Measurements from ENCODE around the gene RPS6KB2. TPM values are rescaled to one million over a fixed set of nuclear protein-coding genes. Genes with fewer than 3 reads are reported as not detected.

RPS6KB2 gene
- total RNA-seq, result 10 to 100 TPM; 55.0 to 56.1 TPM

DNA sequence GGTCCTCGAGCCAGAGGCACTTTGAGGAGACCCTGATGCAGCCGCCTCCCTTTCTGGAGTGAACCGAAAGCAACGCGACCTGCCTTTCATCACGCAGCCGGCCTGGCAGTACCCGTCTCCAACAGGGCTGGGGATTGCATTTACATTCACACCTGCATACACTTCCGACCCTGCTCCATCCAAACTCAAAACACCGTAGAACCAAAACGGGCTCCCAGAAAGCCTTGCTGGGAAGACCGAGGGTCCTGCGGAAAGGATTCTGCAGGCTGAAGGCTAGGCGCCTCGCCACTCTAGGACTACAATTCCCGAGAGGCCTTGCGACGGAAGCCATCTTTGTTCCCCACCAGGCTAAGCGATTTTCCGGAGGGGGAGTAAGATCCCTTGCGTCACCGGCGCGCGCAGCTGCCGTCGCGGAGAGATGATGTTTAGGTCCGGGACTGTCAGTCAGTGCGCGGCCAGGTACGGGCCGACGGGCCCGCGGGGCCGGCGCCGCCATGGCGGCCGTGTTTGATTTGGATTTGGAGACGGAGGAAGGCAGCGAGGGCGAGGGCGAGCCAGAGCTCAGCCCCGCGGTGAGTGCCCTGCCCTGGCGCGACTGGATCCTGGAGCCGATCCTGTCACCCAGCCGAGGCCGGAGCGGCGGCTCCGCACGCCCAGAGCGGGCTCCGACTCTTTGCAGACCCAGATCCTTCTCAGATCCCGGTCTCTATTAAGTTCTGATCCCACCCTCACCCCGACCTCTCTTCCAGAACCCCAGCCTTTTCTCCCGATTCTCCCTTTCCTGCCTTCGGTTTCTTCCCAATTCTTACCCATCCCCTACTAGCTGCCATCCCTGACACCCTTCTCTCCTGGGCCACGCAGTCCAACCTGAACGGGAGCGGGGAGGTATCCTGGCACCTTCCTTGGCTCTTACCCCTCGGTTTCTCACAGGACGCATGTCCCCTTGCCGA lies at the start of gene RPS6KB2:
TSS of gene RPS6KB2 (plus strand) at position 443 of the 950 bp plus-strand sequence. CDS start at position 495, 52 bp downstream.
- Mint-ChIP-seq H3K9me3 (no peaks in the 10 kb centered on the region), H3K4me1 (ENCODE audit: low read depth) (peaks cover 52% of the 10 kb centered on the region), H3K27ac (peak within 1 kb of the TSS; percentile 96), H3K4me3 (peak within 1 kb of the TSS; percentile 91 to 99), H3K27me3 (ENCODE audit: low read depth) (no peaks in the 10 kb centered on the region), H3K36me3 (ENCODE audit: insufficient read depth in 2 of 2) (peaks cover 0 to 7% of the 10 kb centered on the region in 2 donors)
- ATAC-seq (replicated peaks in 1 of 2), result peak; percentile 92 to 95
- DNase-seq, result peak; percentile 99

DNA sequence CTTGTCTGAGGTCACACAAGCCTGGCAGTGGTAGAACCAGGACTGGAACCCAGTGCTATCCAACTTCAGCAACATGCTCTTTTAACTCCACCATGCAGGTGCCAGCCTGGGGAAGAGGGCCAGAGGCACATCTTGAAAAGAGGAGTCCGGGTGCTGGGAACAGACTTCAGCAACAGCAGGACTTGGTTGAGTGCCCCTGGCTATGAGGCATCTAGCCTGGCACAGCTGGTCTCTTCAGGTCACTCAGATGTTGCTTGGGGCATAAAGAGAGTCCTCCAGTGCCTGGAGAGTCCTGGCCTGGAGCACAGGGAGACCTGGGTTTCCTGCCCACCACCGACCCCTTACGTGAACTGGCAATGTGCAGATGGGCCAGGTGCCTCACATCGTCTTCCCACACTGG lies 49.8 kb upstream of the RPS6KB2 start:
- ATAC-seq (replicated peaks in 1 of 2), result no peak
- no peak for DNase-seq
- Mint-ChIP-seq H3K27ac (no peak overlapping the region), H3K36me3 (ENCODE audit: insufficient read depth in 2 of 2) (no peaks in the 10 kb centered on the region), H3K9me3 (no peaks in the 10 kb centered on the region), H3K4me3 (no peak overlapping the region), H3K27me3 (ENCODE audit: low read depth) (peaks cover 30% of the 10 kb centered on the region), H3K4me1 (ENCODE audit: low read depth) (peaks cover 21% of the 10 kb centered on the region)

DNA sequence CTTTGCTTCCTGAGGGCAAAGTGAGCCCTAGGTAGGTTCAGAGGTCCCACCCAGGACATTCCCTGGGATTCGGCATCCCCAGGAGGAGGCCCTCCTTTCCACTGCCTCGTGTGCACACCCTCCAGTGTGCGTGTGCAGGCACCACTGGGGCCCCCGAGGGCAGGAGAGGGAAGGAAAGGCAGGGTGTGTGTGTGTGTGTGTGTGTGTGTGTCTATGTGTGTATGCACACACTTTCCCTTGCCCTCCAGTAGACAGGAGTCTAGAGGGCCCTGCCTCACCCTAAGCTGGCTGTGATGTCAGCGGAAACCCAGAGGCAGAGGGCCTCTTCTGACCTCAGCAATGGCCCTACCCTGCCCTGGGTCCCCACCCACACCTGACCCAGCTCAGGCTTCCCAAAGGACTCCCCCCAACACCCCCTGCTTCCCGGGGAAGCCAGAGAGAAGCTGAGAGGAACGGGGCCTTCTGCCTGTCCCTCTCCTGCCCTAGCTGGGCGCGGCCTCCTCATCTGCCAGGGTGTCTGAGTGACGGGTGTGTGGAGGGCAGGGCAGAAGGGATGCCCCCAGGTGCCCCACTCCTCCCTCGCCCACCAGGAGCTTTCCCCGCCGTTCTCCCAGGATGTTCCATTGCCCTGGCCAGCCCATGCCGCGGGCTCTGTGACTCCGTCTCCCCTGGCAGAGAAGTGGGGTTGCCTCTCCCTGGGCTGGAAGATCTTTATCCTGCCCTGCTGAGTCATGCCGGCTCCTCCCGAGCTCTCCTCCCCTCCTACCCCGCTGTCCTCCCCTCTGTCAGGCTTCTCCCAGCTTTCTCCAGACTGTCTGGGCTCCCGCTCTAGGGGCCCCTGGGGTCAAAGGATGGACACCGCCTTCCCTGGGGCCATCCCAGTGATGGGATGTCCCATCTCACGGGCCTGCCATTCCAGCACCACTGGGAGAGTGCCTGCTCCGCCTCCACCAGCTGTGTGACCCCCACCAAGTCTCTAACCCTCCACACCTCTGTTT lies 48.9 kb upstream of the RPS6KB2 start:
- no peak for DNase-seq
- H3K9me3 Mint-ChIP-seq, result no peaks in the 10 kb centered on the region
- peaks cover 15% of the 10 kb centered on the region for H3K4me1 Mint-ChIP-seq (ENCODE audit: low read depth)
- peaks cover 24% of the 10 kb centered on the region for H3K27me3 Mint-ChIP-seq (ENCODE audit: low read depth)
- ATAC-seq (replicated peaks in 1 of 2), result no peak
- no peaks in the 10 kb centered on the region for H3K36me3 Mint-ChIP-seq (ENCODE audit: insufficient read depth in 2 of 2)
- no peak overlapping the region for H3K4me3 Mint-ChIP-seq
- H3K27ac Mint-ChIP-seq, result no peak overlapping the region

DNA sequence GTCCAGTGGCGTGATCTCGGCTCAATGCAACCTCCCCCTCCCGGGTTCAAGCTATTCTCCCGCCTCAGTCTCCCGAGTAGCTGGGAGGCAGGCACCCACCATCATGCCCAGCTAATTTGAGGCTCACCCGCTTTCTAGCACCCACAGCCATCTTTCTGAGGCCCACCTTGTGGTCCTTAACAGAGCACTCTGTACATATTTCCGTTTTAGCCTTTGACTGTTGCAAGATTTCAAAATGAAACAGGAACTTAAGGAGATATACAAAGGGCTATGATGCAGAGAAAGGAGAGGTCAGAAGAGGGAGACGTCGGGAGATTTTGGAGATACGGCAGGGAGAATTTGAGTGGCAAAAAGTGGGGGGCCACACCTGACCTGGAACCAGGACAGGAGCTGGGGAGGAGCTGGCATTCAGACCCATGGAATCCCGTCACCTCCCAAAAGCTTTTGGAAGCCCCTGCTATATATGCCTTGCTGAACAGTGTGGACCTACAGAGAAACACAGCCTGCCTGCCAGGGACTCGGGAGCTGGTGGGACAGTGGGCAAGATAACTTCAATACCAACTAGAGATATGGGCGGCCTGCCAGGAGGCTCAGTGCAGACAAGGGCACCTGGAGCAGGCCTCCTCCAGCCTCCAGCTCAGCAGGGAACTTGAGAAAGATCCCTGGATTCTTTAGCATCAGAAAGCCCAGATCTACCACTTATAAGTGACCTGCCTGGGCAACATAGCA lies 46.9 kb upstream of the RPS6KB2 start:
- Mint-ChIP-seq H3K4me3 (no peak overlapping the region), H3K36me3 (ENCODE audit: insufficient read depth in 2 of 2) (no peaks in the 10 kb centered on the region), H3K9me3 (no peaks in the 10 kb centered on the region), H3K4me1 (ENCODE audit: low read depth) (peaks cover 16% of the 10 kb centered on the region), H3K27ac (no peak overlapping the region), H3K27me3 (ENCODE audit: low read depth) (peaks cover 10% of the 10 kb centered on the region)
- no peak for DNase-seq
- ATAC-seq (replicated peaks in 1 of 2), result no peak

DNA sequence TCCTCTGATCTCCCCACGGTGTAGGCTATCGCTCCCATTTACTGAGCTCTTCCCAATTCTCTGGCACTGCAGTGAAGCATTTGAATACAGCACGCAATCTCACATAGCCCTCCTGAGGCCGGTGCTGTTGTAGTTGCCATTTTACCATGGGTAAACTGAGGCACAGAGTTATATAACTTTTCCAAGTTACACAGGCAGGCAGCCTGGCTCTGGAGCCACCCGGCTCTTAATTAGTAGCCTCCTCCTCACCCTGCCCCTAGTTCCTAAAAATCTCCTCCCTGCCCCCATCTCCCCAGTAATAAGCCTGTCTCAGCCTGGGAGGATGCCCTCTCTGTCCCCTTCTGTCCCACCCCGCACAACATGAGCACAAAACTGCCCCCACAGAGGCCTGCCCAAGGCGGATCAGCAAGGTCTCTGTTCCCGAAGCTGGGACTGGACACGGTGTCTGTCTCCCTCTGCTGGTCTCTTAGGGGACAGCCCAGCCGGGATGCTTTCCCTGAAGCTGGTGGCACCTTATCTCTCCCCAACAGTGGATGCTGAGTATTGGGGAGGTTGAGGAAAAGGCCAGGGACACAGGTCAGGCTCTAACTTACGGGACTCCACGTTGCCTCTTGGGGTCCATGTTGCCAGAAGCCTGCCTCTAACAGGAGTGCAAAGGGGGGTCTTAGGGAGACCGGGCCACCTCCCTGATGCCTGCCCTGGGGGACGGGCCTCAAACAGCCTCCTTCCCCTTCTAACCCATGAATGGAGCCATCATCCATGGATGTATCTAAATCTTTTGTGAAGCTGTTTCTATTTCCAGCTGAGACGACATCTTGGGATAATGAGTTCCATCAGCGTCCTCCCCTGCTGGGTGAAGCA lies 45.8 kb upstream of the RPS6KB2 start:
- peak; percentile 81 to 87 for DNase-seq
- Mint-ChIP-seq H3K27ac (no peak overlapping the region), H3K9me3 (no peaks in the 10 kb centered on the region), H3K4me3 (no peak overlapping the region), H3K36me3 (ENCODE audit: insufficient read depth in 2 of 2) (no peaks in the 10 kb centered on the region), H3K4me1 (ENCODE audit: low read depth) (peaks cover 16% of the 10 kb centered on the region), H3K27me3 (ENCODE audit: low read depth) (peaks cover 6% of the 10 kb centered on the region)
- ATAC-seq (replicated peaks in 1 of 2), result peak; percentile 92 to 93

DNA sequence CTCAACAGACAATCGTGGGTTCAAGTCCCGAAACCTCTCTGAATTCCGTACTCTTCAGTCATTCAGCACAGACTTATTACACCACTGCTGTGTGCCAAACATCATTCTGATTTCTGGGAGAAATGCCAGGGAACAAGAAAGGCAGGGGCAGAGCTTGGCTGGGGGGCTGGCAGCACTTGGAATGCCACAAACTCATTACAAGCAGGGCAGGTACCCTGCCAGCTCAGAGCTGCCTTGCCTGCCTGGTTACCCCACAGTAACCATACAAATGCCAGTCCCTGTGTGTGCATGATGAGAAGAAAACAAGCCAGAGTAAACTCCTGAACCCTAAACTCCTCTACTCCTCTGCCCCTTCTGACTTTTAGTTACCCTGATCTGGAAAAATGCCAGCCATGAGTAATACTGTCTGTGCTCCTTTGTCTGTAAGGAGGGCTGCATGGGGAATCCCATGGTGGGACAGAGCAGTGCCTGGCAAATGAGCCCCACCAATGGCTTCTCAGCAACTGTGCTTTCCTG lies 43.4 kb upstream of the RPS6KB2 start:
- H3K4me3 Mint-ChIP-seq, result no peak overlapping the region
- no peak for ATAC-seq (replicated peaks in 1 of 2)
- H3K27me3 Mint-ChIP-seq (ENCODE audit: low read depth), result peaks cover 6% of the 10 kb centered on the region
- no peaks in the 10 kb centered on the region for H3K9me3 Mint-ChIP-seq
- peaks cover 27% of the 10 kb centered on the region for H3K4me1 Mint-ChIP-seq (ENCODE audit: low read depth)
- DNase-seq, result no peak
- H3K27ac Mint-ChIP-seq, result no peak overlapping the region
- no peaks in the 10 kb centered on the region for H3K36me3 Mint-ChIP-seq (ENCODE audit: insufficient read depth in 2 of 2)

DNA sequence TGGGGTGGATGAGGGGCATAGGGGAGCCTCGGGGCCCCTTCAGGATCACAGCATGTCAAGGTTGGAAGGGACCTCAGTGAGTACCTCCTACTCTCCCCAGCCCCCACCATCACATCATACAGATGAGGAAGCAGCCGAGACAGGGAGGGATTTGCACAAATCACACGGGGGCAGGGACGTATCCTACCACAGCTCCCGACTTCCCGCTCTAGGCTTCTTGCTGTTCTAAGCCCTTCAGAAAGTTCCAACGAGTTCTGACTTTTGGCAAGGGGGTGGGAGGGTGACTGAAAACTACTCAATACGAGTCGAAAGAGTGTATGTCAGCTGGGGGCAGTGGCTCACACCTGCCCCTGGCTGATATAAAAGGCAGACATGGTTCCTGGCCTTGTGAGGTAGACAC lies 41.2 kb upstream of the RPS6KB2 start:
- ATAC-seq (replicated peaks in 1 of 2), result no peak
- Mint-ChIP-seq H3K4me1 (ENCODE audit: low read depth) (peaks cover 34% of the 10 kb centered on the region), H3K36me3 (ENCODE audit: insufficient read depth in 2 of 2) (no peaks in the 10 kb centered on the region), H3K4me3 (no peak overlapping the region), H3K9me3 (no peaks in the 10 kb centered on the region), H3K27me3 (ENCODE audit: low read depth) (peaks cover 6% of the 10 kb centered on the region), H3K27ac (no peak overlapping the region)
- no peak for DNase-seq

DNA sequence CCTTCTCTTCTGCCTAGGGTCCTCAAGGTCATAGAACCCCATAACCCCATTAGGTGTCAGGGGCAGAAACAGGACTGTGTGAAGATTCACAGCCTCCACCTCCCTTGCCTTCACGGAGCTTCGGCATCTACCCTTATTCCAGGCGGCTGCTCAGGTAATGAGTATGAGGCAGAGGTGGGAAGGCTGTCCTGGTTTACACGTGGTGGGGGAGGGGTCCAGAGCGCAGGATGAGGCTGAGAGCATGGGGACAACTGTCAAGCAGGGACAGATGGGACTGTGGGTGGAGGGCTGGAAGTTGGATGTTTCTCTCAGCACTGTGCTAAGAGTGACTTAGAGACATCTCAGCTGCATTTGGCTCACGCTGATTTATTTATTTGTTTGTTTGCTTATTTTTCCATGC lies 40.8 kb upstream of the RPS6KB2 start:
- ATAC-seq (replicated peaks in 1 of 2), result no peak
- H3K9me3 Mint-ChIP-seq, result no peaks in the 10 kb centered on the region
- peaks cover 2% of the 10 kb centered on the region for H3K27me3 Mint-ChIP-seq (ENCODE audit: low read depth)
- no peaks in the 10 kb centered on the region for H3K36me3 Mint-ChIP-seq (ENCODE audit: insufficient read depth in 2 of 2)
- H3K4me3 Mint-ChIP-seq, result no peak overlapping the region
- peaks cover 34% of the 10 kb centered on the region for H3K4me1 Mint-ChIP-seq (ENCODE audit: low read depth)
- no peak for DNase-seq
- no peak overlapping the region for H3K27ac Mint-ChIP-seq

DNA sequence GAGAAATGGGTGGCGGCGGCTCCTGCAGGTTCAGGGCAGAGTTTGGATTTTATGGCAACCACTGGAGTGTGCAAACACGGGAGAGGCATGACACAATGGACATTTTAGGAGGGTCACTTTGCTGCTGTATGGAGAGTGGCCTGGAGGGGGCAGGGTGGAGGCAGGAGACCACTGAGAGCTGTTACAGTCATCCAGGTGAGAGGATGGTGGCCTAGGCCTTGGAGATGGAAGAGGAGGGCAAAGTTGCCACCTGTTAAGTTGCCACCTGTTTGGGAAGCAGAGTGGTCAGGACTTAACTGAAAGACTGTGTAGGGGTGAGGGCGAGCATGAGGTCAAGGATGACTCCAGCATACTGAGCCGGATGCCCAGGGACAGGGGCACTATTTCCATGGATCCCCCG lies 38.8 kb upstream of the RPS6KB2 start:
- H3K27me3 Mint-ChIP-seq (ENCODE audit: low read depth), result no peaks in the 10 kb centered on the region
- peak; percentile 67 for DNase-seq
- peaks cover 3 to 5% of the 10 kb centered on the region in 2 donors for H3K36me3 Mint-ChIP-seq (ENCODE audit: insufficient read depth in 2 of 2)
- H3K27ac Mint-ChIP-seq, result no peak overlapping the region
- peak; percentile 41 to 43 for ATAC-seq (replicated peaks in 1 of 2)
- H3K4me1 Mint-ChIP-seq (ENCODE audit: low read depth), result peaks cover 44% of the 10 kb centered on the region
- peak overlapping the region; percentile 42 to 60 for H3K4me3 Mint-ChIP-seq
- no peaks in the 10 kb centered on the region for H3K9me3 Mint-ChIP-seq

DNA sequence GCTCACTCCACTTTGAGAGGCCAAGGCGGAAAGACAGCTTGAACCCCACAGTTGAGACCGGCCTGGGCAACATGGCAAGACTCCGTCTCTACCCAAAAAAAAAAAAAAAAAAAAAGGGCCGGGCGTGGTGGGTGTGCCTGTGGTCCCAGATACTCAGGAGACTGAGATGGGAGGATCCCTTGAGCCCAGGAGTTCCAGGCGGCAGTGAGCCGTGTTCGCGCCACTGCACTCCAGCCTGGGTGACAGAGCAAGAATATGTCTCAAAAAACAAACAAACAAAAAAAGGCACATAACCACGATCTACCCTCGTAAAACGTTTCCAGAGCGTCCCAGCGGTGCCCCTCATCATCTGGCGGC lies 37.4 kb upstream of the RPS6KB2 start:
- no peak for DNase-seq
- ATAC-seq (replicated peaks in 1 of 2), result no peak
- Mint-ChIP-seq H3K36me3 (ENCODE audit: insufficient read depth in 2 of 2) (peaks cover 3 to 7% of the 10 kb centered on the region in 2 donors), H3K9me3 (no peaks in the 10 kb centered on the region), H3K27me3 (ENCODE audit: low read depth) (no peaks in the 10 kb centered on the region), H3K4me3 (peak overlapping the region; percentile 94 to 95), H3K27ac (no peak overlapping the region), H3K4me1 (ENCODE audit: low read depth) (peaks cover 38% of the 10 kb centered on the region)

DNA sequence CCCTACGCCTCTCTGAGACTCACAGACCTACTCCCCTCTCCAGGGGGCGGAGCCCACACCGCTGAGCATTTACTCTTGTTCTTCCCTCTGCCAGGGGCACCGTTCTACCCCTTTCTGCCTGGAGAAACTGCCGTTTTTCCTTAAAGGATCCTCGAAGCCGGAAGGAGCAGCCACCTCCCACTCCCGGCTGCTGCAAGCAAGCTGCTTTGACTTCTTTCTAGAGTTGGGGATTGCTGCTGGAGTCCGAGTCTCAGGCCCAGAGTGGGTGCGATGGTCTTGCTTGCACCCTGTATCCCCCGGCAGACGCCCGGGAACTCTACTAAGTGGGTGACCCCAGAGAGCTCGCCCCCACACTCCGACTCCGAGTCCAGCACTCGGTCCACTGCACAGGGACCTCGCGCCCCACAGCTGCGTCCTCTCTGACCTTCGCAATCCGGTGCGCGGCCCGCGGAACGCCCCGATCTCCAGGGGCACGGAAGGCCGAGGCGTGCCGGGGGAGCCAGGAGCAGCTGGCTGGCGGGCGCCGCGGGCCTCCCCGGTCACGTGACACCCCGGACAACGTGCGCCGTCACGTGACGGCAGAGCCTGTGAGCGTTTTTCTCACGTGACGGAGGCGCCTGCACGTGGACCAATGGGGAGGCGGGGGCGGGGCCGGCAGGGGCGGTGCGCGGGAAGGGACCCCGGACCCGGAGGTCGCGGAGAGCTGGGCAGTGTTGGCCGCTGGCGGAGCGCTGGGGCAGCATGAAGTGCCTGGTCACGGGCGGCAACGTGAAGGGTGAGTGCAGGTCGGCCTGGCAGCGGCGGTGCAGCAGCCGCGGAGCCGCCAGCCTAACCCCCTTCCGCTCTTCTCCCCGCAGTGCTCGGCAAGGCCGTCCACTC lies 36.8 kb upstream of the RPS6KB2 start, which contains the start of gene RAD9A:
TSS of gene RAD9A (plus strand) at position 683 of the 879 bp plus-strand sequence. CDS start at position 742, 59 bp downstream.
- peaks cover 44% of the 10 kb centered on the region for H3K4me1 Mint-ChIP-seq (ENCODE audit: low read depth)
- ATAC-seq (replicated peaks in 1 of 2) (peak; percentile 89), DNase-seq (peak; percentile 93 to 96)
- H3K27me3 Mint-ChIP-seq (ENCODE audit: low read depth), result no peaks in the 10 kb centered on the region
- H3K4me3 Mint-ChIP-seq, result peak within 1 kb of the TSS; percentile 94 to 95
- H3K36me3 Mint-ChIP-seq (ENCODE audit: insufficient read depth in 2 of 2), result peaks cover 3 to 7% of the 10 kb centered on the region in 2 donors
- peak within 1 kb of the TSS; percentile 79 for H3K27ac Mint-ChIP-seq
- no peaks in the 10 kb centered on the region for H3K9me3 Mint-ChIP-seq
